ENCODE measurements around the gene ZFHX2.
A peak's percentile ranks its signal among the peaks of the same experiment; 100 is the strongest.

ZFHX2 gene

GRCh38 chr14:23572836-23573235 lies 21.3 kb upstream of the ZFHX2 start:
- DNase-seq (ENCODE audit: low spot score) = no peak

DNA sequence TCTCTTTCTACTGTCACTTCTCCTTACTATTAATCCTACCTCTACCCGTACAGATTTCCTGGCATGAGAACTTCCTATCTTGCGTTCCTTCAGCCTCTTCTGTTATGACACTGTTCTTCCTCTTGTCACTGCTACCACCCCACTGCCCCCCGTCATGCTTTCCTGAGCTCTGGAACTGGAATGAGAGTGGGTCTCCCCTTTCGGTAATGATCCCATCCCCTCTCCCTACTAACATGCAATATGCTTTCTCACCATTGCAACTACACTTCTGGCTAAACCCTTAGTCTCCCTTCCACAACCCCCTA lies 20.9 kb upstream of the ZFHX2 start:
- no peak for DNase-seq (ENCODE audit: low spot score)

GRCh38 chr14:23571701-23572523 lies 20.3 kb upstream of the ZFHX2 start:
- DNase-seq (ENCODE audit: low spot score) = no peak

DNA sequence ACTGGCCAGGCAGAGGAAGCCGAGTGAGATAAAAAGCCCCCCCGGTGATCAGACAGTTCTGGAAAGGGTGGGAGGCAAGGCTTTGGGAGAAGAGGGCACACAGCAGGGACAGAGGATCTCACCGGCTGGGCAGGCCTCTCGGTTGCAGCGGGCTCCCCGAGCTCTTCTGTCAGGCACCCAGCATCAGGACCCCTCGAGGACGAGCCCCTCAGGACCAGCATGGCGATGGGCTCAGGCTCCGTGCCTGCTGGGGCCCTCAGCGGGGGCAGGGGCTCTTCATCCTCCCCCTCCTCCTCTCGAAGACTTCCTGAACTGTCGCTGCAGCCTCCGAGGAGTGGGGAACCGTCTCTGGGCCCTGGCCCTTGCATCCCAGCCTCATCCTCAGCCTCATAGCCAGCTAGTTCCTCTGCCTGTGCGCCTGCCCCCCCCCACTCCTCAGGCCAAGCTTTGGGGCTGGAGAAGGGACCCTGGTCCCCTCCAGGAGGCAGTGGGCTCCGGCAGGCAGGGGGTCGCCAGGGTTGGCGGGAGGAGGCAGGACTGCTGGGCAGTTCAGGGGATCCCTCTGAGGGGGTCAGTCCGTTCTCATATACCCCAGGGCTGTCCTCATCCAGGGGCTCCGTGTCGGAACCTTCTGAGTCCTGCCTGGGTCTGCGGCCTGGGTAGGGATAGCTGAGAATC lies 19.4 kb upstream of the ZFHX2 start:
- DNase-seq (ENCODE audit: low spot score) = no peak

DNA sequence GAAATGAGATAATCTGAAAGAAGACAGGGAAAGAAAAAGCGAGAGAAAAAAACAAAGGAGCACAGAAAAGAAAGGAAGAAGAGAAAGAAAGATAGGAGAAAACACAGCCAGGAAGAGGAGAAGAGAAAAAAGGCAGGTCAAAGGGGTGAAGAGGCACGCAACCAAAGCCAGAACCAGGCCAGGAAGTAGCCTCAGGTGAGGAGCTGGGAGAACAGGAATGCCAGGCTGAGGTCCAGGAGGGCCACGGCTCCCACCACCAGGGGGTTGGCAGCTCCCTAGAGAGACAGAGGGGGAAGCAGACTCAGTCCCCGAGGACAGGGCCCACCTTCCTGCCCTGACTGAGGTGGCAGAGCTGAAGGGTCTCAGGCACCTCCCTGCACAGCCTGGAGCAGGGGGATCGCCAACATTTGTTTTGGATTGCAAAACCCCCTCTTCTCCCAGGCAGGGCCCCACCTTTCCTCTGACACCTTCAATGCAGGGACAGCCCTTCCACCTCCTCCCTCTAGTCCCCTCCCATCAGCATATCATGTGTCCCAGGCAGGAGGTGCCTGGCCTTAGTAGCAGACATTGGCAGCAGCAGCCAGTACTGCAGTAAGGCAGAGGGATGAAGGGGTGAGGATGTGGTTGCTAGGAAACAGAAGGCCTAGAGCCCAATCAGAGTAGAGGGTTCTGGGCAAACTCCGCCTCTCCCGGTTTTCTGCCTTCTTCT lies 18.0 kb upstream of the ZFHX2 start:
- DNase-seq (ENCODE audit: low spot score) = no peak

DNA sequence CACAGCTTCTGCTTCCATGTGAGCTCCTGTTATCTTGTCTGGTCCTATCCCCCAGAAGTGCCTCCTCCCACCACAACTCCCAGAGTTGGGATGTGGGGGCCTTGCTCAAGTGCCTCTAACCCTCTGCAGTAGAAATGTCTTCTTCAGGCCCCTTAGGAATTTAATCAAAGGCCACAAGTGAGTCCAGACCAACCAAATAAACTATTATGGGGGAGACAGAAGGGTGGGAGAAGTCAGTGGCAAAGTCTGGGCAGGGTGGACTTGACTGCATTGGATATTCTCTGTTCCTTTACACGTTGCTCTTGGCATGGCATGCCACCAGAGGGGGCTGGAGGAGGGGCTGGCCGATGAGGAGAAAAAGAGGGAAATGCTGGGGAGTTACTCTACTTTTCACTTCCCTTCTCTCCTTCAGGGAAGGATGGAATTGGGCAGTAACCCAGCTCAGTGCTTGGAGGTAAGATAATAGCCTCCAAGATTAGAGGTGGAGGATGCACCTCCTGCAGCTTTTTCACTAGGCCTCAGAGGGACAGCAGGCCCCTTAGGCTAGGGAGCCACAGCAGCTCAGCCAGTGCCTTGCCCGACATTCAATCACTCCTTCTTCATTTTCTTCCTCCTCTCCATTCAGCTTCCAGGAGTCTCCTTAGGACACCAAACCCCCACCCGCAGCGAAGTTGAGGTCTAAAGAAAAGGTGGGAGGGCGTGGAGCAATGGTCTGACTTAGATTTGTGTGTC lies 17.2 kb upstream of the ZFHX2 start:
- no peak for DNase-seq (ENCODE audit: low spot score)

DNA sequence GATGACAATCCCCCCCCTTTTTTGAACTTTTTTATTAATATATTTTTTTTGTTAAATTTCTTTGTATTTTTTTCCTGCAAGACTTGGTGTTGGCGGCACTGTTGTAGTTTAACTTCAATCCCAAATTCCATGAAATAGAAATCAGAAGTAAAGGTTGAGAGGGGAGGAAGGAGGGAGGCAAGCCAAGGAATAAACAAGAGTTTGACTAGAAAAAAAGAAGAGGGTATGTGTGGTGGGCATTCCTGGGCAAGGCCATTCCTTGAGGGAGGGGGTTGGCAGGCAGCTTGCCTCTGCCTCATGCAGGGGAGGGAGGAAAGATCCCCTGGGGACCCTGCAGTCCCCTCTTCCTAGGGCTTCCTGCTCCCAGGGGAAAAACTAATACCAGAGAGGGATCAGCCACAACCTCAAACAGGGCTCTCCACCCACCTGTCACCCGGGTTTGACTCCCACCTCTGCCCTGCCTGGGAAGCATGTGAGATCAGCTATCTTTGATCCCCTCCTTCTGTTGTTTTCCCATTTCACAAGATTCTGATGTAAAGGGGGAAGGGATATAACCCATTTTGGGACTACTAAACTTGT lies 16.5 kb upstream of the ZFHX2 start:
- DNase-seq (ENCODE audit: low spot score) = no peak

DNA sequence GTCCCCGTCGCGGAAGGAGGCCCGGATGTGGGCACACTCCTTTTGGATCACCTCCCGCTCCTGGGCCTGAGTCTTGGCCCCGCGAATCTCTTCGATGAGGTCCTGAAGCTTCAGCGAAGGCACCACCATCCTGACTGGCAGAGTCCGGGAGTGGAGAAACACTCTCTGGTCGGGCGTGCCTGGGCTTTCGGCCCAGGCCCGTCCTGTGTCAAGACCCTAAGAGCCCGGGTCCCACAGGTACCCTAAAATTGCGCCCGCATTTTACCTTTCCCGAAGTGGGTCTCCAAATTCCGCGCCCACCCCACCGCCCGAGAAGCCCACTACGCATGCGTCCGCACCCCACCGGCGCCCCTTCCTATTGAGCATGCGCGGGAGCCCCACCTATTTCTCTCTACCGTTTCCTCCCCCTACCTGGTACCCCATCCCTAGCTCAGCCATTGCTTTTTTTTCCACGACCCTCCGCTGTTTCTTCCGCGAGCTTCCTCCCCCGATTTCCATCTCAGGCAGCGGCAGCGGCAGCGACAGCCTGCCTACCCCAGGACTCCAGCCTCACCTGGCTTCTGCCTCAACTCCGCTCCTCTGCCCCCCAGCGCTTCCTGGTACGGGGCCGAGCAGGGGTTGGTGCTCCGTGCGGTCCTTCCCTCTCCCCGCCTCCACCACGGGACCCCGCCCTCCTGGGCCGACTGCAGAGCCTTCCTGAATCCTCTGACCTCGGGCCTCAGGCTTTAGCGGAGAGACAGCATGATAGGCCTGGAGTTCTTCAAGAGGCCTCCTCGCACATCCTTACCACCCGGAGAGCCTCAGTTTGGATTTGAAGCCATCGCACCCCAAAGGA lies 15.8 kb upstream of the ZFHX2 start, which contains the start of gene AP1G2:
Gene AP1G2, minus strand, starts transcription at position 606 of the 835 bp plus-strand sequence. Its CDS starts 477 bp downstream, at position 129.
- peak; percentile 91 for DNase-seq (ENCODE audit: low spot score)

DNA sequence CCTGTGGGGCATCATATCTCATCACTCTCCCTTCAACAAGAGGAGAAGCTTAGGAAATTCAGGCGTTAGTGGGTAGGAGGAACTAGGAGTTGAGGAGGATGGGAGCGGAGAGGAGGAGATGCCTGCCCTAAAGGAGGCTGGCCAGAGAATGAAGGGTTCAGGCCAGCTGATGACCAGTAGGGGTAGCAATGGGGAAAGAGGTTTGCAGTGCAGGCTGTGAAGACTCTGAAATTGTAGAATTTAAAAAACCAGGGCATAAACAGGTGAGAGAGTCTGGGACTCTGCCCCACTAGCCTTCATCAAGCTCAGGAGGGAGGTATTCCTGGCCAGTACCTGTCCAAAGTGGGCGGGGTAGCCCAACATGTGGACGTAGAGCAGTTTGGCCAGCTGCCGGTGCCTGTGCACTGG lies 15.2 kb upstream of the ZFHX2 start:
- no peak for DNase-seq (ENCODE audit: low spot score)

GRCh38 chr14:23566112-23566777 lies 14.7 kb upstream of the ZFHX2 start:
- no peak for DNase-seq (ENCODE audit: low spot score)

DNA sequence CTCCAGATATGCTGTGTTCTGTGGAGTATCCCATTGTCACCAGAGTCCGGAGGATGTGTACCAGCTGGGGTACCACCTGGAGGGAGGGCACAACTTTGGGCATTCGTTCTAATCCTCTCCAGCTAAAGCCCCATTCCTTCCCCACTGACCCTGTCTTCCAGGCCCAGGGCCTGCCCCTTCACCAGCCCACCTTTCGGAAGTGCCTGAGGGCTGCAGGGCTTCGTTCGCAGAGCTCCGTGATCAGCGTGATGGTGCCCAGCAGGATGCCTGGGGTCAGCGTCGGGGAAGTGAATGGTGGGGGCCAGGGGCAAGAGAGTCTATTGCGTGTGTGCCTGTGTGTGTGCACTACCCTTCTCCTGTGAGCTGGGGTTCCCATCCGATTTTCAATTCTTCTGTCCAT lies 14.1 kb upstream of the ZFHX2 start:
- DNase-seq (ENCODE audit: low spot score) = no peak

GRCh38 chr14:23564876-23565275 lies 13.3 kb upstream of the ZFHX2 start:
- no peak for DNase-seq (ENCODE audit: low spot score)

DNA sequence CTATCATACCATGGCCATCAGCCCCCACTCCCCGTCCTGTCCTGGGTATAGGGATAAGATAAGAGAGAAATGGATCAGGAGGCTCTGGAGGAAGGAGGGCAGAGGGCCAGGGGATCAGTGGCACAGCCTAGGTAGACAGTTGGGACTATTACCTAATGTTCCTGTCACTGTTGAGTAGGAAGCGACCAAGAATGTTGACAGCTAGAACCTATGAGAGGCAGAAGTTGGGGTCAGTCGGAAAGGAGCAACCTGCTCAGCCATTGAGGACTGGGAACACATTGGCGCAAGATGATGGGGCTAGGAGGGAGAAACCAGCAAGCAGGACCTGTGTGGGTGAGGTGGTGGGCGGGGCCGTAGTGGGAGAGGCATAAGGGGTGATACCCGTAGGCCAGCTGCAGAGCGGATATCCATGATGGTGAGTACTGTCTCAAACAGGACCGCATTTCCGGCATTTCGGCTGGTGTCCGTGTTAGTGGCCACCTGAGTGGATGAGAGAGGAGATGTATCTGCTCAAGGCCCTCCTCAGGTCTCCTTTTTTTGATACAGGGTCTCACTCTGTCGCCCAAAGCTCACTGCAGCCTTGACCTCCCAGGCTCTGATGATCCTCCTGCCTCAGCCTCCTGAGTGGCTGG lies 12.7 kb upstream of the ZFHX2 start:
- no peak for DNase-seq (ENCODE audit: low spot score)

DNA sequence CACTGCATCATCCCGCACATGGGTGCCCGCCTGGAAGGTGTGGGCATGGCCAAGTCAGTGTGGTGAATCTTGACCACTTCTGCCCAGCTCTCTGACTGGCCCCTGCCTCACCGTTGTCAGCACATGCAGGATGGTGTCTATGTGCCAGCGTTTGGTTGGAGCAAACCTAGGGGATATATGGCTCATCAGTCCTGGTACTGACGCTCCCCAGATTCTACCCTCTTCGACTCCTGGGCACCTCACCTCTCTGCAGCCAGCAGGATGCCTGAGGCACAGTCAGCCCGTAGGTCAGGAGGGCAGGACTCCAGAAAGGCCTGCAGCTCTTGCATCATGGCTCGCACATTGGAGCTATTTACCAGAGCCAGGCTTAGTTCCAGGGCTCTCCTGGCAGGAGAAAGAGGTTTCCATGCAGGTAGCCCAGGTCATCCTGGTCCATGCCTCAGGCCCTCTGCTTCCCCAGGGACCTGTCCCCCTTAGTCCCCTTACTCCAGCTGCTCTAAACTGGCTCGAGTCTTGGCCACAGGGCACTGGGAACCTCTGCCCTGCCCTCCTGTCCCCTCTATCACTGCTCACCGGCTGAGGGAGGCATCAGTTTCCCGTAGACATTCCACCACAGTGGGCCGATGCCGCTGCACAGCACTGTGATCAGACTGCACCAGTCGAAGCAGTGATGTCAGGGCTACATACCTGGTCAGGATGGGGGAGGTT lies 12.1 kb upstream of the ZFHX2 start:
- DNase-seq (ENCODE audit: low spot score) = no peak

DNA sequence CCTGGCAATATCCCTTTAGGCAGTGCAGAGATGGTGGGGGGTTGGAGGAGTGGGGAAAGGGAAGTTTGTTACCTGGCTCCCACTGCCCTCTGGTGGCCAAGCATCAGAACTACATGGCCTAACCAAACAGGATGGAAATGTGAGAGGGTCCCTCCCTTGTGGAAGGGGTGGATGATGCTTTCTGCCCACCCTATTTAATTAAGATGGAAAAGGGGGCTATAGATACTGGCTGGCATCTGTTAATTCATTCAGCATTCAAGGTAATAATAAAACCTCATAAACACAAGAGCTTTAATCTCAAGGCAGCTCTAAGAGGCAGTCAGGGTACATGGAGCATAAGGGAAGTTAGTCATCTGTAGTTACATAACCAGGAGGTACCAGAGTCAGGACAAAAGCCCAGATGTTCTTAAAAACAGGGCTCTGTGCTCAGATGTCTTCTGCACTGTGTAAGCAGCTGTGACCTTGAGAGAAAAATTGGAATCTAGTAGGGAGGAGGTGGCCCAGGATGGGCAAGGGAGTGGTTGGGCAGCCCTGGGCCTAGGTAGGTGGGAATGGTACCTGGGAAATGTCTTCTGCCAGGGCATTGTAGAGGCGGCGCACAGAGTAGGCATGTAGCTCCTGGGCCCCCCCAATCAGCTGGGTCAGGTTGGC lies 11.4 kb upstream of the ZFHX2 start:
- peak; percentile 55 for DNase-seq (ENCODE audit: low spot score)

DNA sequence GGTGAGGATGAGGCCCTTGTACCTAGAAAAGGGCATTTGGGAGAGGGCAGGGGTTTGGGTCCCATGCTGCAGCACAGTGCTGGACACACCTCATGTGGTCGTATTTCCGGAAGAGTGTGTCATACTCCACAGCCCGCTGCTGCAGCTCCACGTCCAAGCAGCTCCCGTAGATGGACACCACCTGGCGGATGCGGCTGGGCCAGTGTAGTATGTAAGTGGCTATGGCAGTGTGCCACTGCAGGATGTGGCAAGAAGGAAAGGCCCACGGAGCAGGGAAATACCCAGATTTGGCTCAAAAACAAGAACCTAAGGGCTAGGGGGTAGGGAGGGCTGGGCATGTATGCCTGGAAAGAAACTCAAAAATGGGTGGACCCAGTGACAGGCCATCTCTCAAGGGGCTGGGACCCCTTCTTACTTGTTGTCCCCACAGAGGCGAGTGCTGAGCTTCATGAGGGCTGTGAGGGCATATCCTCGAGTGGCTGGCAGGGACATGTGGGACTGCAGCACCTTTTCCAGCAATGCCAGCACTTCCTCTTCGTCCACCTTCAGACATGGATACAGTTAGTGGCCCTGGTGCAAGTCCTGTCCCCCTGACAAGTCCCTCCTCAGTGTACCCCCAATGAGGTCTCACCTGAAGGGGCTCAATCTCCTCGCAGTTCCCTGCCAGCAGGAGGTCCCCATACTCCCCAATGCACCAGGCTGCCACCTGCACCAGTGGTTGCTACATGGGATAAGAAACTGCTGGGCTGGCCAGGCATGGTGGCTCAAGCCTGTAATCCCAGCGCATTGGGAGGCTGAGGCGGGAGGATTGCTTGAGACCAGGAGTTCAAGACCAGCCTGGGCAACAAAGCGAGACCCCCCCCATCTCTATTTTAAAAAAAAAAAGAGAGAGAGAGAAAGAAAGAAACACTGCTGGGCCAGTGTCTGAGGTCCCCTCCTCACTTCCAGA lies 10.6 kb upstream of the ZFHX2 start:
- no peak for DNase-seq (ENCODE audit: low spot score)

GRCh38 chr14:23561259-23561658 lies 9.7 kb upstream of the ZFHX2 start:
- DNase-seq (ENCODE audit: low spot score) = no peak
